Neural cell (in vitro differentiated cells): ENCODE results near the gene MAPT.

Experiments
- EP300 ChIP-seq: fragments of 450-650 bp; conservative IDR thresholded peaks from 2 replicates; pipeline ENCODE4 v1.6.1; 2014; ENCODE audit warnings: antibody characterized with exemption, mild to moderate bottlenecking, moderate library complexity; ENCODE audit not compliant: poor library complexity, severe bottlenecking
- EZH2 ChIP-seq: fragments of 200-600, 300-800 bp; shearing (Covaris generic), sonication (generic); IDR thresholded peaks from 2 replicates; pipeline ENCODE4 v1.6.1; 2014; ENCODE audit warnings: antibody characterized with exemption, low read length, borderline replicate concordance, mild to moderate bottlenecking; ENCODE audit not compliant: insufficient read depth, poor library complexity, severe bottlenecking
- MXI1 ChIP-seq: fragments of 450-650 bp; conservative IDR thresholded peaks from 2 replicates; pipeline ENCODE4 v1.6.1; 2014; ENCODE audit warnings: antibody characterized with exemption, mild to moderate bottlenecking; ENCODE audit not compliant: poor library complexity, severe bottlenecking
- POLR2AphosphoS5 ChIP-seq: IDR thresholded peaks from 2 replicates; pipeline ENCODE4 v1.6.1; 2012
- RAD21 ChIP-seq: fragments of 450-650 bp; conservative IDR thresholded peaks from 2 replicates; pipeline ENCODE4 v1.6.1; 2014; ENCODE audit warnings: antibody characterized with exemption, mild to moderate bottlenecking, moderate library complexity
- TF ChIP-seq, protein P1 (sequence below): fragments of 450-650 bp; IDR thresholded peaks from 2 replicates; pipeline ENCODE4 v1.5.1; 2014; ENCODE audit warnings: antibody characterized with exemption, mild to moderate bottlenecking, moderate library complexity; ENCODE audit not compliant: poor library complexity, severe bottlenecking
- TF ChIP-seq, protein P2 (sequence below): IDR thresholded peaks from 2 replicates; pipeline ENCODE4 v1.6.1; 2012; ENCODE audit warnings: borderline replicate concordance

DNA sequence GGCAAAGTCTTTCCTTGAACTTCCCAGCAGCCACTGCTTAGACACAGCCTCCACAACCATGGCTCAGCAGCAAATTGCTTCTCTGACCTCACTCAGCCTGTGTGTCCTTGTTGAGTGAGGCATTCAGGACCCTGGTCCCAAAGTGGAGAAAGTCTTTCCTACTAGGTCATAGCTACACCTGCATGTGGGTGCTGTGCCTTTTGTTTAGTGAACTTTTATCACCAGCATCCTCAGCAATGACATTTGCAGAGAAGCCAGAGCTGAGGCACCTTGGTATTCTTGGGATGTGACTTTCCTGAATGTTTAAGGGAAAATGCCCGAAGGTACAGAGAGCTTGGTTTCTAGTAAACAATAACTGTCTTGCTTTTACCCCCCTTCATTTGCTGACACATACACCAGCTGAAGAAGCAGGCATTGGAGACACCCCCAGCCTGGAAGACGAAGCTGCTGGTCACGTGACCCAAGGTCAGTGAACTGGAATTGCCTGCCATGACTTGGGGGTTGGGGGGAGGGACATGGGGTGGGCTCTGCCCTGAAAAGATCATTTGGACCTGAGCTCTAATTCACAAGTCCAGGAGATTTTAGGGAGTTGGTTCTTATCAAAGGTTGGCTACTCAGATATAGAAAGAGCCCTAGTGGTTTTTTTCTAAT is 83.7 kb downstream of the MAPT start:
- TF ChIP-seq, protein P1, sequence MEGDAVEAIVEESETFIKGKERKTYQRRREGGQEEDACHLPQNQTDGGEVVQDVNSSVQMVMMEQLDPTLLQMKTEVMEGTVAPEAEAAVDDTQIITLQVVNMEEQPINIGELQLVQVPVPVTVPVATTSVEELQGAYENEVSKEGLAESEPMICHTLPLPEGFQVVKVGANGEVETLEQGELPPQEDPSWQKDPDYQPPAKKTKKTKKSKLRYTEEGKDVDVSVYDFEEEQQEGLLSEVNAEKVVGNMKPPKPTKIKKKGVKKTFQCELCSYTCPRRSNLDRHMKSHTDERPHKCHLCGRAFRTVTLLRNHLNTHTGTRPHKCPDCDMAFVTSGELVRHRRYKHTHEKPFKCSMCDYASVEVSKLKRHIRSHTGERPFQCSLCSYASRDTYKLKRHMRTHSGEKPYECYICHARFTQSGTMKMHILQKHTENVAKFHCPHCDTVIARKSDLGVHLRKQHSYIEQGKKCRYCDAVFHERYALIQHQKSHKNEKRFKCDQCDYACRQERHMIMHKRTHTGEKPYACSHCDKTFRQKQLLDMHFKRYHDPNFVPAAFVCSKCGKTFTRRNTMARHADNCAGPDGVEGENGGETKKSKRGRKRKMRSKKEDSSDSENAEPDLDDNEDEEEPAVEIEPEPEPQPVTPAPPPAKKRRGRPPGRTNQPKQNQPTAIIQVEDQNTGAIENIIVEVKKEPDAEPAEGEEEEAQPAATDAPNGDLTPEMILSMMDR = no peak
- no peak for TF ChIP-seq EP300
- TF ChIP-seq MXI1 = no peak
- TF ChIP-seq POLR2AphosphoS5 = no peak
- TF ChIP-seq, protein P2, sequence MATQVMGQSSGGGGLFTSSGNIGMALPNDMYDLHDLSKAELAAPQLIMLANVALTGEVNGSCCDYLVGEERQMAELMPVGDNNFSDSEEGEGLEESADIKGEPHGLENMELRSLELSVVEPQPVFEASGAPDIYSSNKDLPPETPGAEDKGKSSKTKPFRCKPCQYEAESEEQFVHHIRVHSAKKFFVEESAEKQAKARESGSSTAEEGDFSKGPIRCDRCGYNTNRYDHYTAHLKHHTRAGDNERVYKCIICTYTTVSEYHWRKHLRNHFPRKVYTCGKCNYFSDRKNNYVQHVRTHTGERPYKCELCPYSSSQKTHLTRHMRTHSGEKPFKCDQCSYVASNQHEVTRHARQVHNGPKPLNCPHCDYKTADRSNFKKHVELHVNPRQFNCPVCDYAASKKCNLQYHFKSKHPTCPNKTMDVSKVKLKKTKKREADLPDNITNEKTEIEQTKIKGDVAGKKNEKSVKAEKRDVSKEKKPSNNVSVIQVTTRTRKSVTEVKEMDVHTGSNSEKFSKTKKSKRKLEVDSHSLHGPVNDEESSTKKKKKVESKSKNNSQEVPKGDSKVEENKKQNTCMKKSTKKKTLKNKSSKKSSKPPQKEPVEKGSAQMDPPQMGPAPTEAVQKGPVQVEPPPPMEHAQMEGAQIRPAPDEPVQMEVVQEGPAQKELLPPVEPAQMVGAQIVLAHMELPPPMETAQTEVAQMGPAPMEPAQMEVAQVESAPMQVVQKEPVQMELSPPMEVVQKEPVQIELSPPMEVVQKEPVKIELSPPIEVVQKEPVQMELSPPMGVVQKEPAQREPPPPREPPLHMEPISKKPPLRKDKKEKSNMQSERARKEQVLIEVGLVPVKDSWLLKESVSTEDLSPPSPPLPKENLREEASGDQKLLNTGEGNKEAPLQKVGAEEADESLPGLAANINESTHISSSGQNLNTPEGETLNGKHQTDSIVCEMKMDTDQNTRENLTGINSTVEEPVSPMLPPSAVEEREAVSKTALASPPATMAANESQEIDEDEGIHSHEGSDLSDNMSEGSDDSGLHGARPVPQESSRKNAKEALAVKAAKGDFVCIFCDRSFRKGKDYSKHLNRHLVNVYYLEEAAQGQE = no peak
- TF ChIP-seq EZH2 = no peak
- no peak for TF ChIP-seq RAD21
